Stimulated activated CD8-positive, alpha-beta memory T cell treated with anti-CD3 and anti-CD28 coated beads, Interleukin-12 subunit alpha, Interleukin-12 subunit beta, amount 100 ng/mL, for 1 hour (primary cell): ENCODE data around the gene CCDC40.

Experiments
- DNase-seq: peaks from one replicate; pipeline ENCODE4 v3.0.0-alpha.2; 2020; ENCODE audit warnings: low read depth

Gene CCDC40

DNA sequence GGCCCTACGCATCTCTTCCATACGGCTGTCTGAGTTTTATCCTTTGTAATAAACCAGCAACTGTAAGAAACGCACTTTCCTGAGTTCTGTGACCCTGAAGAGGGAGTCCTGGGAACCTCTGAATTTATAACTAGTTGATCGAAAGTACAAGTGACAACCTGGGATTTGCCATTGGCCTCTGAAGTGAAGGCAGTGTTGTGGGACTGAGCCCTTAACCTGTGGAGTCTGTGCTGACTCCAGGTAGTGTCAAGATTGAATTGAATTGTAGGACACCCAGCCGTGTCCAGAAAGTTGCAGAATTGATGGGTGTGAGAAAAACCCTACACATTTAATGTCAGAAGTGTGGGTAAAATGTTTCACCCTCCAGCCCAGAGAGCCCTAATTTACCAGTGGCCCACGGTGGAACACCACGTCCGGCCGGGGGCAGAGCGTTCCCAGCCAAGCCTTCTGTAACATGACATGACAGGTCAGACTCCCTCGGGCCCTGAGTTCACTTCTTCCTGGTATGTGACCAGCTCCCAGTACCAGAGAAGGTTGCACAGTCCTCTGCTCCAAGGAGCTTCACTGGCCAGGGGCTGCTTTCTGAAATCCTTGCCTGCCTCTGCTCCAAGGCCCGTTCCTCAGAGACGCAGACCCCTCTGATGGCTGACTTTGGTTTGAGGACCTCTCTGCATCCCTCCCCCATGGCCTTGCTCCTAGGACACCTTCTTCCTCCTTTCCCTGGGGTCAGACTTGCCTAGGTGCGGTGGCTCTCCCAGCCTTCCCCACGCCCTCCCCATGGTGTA, 66.4 kb downstream of the CCDC40 start:
- DNase-seq: no peak

DNA sequence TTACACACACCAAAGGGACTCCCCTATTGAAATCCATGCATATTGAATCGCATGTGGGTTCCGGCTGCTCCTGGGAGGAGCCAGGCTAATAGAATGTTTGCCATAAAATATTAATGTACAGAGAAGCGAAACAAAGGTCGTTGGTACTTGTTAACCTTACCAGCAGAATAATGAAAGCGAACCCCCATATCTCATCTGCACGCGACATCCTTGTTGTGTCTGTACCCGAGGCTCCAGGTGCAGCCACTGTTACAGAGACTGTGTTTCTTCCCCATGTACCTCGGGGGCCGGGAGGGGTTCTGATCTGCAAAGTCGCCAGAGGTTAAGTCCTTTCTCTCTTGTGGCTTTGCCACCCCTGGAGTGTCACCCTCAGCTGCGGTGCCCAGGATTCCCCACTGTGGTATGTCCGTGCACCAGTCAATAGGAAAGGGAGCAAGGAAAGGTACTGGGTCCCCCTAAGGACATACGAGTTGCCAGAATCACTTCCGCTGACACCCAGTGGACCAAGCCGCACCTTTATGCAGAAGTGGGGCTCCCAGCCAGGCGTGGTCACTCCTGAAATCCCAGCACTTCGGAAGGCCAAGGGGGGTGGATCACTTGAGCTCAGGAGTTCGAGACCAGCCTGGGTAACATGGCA, 67.1 kb downstream of the CCDC40 start:
- no peak for DNase-seq

DNA sequence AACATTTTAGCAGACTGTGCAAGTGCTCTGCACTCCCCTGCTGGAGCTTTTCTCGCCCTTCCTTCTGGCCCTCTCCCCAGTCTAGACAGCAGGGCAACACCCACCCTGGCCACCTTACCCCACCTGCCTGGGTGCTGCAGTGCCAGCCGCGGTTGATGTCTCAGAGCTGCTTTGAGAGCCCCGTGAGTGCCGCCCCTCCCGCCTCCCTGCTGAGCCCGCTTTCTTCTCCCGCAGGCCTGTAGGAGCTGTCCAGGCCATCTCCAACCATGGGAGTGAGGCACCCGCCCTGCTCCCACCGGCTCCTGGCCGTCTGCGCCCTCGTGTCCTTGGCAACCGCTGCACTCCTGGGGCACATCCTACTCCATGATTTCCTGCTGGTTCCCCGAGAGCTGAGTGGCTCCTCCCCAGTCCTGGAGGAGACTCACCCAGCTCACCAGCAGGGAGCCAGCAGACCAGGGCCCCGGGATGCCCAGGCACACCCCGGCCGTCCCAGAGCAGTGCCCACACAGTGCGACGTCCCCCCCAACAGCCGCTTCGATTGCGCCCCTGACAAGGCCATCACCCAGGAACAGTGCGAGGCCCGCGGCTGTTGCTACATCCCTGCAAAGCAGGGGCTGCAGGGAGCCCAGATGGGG, 68.0 kb downstream of the CCDC40 start:
- no peak for DNase-seq

DNA sequence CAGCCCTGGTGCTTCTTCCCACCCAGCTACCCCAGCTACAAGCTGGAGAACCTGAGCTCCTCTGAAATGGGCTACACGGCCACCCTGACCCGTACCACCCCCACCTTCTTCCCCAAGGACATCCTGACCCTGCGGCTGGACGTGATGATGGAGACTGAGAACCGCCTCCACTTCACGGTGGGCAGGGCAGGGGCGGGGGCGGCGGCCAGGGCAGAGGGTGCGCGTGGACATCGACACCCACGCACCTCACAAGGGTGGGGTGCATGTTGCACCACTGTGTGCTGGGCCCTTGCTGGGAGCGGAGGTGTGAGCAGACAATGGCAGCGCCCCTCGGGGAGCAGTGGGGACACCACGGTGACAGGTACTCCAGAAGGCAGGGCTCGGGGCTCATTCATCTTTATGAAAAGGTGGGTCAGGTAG, 68.5 kb downstream of the CCDC40 start:
- DNase-seq: no peak

DNA sequence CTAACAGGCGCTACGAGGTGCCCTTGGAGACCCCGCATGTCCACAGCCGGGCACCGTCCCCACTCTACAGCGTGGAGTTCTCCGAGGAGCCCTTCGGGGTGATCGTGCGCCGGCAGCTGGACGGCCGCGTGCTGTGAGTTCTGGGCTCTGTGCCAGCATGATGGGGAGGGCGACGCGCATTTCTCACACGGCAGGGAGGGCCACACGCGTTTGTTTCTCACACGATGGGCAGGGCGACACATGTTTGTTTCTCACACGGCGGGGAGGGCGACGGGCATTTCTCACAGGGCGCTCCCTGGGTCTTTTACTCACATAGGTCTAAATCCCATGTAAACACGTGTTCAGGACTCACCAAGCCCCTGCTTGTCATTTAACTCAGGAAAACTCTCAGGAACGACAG, 69.3 kb downstream of the CCDC40 start:
- no peak for DNase-seq

DNA sequence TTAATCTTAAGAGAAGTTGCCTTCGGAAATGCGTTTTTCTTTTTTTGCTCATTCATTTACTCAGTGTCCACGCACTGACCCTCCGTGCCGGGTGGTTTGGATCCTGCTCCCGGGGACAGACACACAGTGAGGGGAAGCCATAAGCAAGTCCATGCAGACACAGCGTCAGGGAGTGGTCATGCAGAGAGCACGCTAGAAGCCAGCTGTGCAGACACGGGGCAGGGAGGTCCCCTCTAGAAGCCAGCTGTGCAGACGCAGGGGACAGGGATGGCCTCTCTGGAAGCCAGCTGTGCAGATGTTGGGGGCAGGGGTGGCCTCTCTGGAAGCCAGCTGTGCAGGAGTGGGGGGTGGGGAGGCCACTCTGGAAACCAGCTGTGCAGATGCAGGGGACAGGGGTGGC, 69.7 kb downstream of the CCDC40 start:
- DNase-seq: no peak

DNA sequence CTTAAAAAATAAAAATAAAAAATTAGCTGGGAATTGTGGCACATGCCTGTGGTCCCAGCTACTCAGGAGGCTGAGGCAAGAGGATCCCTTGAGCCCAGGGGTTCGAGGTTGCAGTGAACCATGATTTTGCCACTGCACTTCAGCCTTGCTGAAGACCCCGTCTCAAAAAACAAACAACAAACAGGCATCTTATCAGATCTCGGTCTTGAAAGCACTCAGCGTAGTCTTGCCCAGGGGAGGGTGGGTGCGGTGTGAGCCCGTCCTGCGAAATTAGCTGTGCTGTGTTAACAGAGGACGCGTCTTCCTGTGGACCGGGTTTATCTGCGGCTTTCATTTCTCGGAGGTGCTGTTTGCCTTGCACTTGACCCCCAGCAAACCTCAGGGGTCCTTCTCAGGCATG, 70.3 kb downstream of the CCDC40 start:
- no peak for DNase-seq

DNA sequence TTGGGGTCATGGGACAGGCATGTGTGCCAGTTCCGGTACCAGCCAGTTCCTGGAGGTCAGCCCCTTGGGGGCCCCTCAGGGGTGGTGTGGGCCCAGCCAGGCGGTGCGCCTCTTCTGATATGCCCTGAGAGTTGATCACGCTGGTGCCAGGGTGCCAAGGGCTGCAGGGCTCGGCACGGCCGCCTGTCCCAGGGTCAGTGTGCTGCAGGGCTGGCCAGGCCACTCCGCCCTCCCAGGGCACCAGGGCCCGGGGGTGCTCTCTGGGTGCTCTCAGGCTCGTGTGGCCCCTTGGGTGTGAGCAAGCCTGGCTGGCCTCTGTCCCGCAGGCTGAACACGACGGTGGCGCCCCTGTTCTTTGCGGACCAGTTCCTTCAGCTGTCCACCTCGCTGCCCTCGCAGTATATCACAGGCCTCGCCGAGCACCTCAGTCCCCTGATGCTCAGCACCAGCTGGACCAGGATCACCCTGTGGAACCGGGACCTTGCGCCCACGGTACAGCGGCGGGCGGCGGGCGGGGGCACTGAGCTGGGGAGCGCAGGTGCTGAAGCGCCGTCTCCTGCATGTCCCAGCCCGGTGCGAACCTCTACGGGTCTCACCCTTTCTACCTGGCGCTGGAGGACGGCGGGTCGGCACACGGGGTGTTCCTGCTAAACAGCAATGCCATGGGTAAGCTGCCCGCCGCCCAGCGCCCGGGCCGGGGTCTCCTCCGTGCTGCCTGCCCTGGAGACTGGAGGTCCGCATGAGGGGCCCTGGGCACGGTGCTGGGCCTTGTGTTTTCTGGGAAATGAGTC, 71.0 kb downstream of the CCDC40 start:
- DNase-seq: no peak

DNA sequence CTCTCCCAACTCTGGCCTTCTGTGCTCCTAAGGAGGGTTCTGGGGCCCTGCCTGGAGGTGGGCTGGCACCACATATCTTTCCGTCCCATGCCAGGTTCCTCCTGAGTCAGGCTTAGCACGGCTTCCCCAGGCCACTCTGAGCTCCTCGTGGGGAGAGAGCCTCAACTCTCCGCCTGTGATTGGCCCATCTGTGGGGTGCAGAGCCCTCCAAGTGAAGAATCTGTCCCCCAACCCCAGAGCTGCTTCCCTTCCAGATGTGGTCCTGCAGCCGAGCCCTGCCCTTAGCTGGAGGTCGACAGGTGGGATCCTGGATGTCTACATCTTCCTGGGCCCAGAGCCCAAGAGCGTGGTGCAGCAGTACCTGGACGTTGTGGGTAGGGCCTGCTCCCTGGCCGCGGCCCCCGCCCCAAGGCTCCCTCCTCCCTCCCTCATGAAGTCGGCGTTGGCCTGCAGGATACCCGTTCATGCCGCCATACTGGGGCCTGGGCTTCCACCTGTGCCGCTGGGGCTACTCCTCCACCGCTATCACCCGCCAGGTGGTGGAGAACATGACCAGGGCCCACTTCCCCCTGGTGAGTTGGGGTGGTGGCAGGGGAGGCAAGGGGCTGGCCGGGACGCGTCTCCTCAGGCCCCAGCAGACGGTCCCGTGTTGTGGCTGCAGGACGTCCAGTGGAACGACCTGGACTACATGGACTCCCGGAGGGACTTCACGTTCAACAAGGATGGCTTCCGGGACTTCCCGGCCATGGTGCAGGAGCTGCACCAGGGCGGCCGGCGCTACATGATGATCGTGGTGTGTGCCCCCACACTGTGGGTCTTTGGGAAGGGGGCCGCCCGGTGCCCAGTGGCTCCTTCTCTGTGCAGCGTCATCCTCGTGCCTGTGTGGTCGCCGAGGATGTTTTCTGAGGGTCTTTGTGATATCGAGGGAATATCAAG, 71.9 kb downstream of the CCDC40 start:
- no peak for DNase-seq

DNA sequence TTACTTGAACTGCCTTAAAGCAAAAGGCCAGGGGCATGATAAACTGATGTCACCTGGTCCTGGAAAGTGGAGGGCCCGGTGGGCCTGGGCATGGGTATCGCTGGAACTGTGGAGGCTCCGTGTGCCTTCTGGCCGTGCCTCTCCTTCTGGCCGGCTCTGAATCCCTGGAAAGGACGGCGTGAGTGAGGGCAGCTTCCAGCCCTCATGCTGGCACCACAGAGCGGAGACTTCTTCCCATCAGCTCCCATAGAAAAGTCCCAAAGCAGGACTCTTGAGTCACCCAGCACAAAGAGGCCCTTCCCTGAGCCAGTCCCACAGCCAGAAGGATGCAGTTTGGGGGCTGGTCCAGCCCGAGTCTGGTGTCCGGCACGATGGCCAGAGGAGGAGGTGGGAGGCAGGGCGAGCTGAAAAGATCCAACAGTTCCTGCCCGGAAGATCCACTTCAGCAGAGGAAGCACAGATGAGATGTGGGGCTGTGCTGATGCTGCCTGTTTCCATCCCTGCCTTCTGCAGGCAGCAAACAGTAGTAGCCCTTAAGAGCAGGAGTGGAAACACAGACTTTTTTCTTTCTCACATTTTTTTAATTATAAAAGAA, 72.7 kb downstream of the CCDC40 start:
- no peak for DNase-seq

DNA sequence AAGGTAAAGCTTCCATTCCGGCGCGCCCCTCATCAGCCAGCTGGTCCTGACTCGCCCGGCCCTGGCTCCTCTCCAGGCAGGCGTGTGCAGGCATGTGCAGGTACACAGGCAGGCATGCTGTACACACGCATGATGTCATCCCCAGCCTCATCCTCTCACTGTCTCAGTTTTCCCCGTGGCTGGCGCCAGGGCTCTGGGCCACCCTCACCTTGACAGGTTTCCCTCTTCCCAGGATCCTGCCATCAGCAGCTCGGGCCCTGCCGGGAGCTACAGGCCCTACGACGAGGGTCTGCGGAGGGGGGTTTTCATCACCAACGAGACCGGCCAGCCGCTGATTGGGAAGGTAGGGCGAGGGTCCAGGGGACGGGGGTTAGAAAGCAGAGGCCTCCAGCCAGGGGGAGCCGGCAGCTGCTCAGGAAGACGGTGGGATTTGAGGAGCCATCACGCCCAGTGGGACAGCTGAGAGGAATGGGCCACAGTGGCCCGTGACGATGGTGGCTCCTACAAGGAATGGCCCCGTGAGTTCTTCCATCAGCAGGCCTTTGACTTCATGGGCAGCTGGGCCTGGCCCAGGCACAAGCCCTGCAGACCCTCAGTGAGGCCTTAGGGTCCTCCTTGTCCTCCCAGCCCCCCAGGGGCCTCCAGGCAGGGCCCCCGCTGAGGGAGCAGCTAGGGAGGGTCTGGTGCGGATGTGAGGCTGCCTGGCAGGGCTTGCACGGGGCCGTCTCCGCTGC, 73.4 kb downstream of the CCDC40 start:
- no peak for DNase-seq

DNA sequence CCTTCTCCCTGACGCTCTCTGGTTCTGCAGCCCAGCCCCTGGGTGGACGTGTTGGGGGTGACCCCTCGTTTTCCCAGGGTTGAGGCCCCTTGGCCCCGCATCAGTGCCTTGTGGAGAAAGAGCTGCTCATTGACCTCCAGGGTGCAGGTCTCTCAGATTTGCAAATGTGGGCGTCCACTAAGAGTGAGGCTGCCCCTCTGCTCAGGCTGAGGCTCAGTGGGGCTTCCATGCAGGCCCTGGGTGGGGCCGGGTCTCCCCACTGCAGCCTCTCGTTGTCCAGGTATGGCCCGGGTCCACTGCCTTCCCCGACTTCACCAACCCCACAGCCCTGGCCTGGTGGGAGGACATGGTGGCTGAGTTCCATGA, 74.0 kb downstream of the CCDC40 start:
- DNase-seq: no peak

DNA sequence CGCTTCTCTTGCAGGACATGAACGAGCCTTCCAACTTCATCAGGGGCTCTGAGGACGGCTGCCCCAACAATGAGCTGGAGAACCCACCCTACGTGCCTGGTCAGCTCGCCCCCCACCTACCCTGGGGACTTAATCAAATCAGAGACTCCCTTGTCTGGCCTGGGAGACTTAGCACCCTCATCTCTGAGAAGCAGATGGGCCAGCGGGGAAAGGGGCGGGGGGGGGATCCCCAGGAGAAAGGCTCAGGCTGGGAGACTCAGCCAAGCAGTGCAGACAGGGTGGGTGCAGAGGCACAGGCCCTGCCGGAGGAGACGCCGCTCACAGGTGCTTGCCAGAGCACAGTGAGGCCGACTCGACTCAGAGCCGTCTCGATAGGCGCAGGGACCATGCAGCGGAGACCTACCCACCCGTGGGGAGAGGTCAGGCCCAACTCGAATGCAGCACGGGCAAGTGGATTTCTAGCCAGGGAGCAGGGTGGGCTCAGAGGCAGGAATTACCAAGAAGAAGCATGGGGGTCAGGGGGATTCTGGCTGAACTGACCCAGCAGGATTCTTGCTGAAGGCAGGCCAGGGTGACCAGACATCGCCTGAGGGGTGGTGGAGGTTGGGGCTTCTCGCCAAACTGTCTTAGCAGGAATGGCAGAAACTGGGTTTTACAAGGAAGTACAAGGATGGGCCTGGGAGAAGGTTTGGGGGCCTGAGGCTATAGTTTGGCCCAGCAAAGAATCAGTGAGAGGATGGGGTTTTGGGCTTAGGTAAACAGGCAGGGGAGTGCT, 74.7 kb downstream of the CCDC40 start:
- no peak for DNase-seq

DNA sequence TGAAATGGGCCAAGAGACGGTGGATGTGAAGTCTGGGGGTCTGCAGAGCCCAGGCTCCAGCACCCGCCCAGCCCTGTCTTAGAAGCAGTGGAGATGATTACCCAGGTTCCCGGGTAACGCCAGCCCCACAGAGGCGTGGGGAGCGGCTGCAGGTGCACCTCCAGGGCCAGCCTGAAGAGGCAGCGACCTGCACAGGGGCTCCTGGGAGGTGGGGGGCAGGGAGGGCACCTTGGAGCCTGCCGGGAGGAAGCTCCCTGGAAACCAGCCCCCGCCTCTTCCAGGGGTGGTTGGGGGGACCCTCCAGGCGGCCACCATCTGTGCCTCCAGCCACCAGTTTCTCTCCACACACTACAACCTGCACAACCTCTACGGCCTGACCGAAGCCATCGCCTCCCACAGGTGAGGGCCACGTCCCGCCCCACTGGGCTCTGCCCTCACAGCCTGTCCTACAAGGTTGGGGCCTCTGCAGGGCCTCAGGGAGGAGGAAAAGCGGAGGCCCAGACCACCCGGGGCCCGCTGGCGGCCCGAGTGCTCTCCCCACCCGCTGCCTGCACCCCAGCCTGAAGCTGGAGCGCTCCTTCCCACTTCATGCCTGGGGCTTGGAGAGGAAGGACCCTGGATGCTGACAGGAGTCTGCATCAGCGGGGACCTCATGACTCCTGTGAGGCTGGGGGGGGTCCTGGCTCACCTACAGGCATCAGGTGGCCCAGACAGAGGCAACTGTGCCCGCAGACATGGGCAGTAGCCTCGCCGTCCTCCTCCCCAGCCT, 75.4 kb downstream of the CCDC40 start:
- DNase-seq: no peak

DNA sequence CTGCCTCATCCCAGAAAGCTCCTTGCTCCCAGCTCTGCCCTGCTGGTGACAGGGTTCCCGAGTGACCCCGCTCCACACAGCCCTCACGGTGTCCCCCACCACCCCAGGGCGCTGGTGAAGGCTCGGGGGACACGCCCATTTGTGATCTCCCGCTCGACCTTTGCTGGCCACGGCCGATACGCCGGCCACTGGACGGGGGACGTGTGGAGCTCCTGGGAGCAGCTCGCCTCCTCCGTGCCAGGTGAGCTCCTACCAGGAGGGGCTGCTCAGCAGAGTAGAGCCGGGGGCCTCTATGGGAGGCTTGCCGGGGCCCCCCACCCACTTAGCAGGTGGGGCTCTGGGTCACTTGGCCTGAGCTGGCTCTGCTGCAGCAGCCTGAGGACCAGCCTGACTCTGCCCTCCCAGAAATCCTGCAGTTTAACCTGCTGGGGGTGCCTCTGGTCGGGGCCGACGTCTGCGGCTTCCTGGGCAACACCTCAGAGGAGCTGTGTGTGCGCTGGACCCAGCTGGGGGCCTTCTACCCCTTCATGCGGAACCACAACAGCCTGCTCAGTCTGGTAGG, 76.1 kb downstream of the CCDC40 start:
- no peak for DNase-seq

DNA sequence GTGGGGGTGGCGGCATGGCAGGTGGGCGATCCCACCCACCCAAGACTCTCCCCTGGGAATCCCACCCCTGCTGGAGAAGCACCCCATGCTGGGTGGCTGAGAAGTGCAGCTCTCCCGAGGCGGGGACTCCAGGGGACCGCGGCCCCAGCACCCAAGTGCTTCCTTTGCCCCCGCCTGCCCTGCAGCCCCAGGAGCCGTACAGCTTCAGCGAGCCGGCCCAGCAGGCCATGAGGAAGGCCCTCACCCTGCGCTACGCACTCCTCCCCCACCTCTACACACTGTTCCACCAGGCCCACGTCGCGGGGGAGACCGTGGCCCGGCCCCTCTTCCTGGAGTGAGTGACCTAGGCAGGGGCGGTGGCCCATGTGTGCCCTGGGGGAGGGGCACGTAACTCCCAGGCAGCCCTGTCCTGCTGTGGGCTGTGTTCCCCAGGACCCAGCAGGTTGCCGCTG, 76.6 kb downstream of the CCDC40 start:
- no peak for DNase-seq

DNA sequence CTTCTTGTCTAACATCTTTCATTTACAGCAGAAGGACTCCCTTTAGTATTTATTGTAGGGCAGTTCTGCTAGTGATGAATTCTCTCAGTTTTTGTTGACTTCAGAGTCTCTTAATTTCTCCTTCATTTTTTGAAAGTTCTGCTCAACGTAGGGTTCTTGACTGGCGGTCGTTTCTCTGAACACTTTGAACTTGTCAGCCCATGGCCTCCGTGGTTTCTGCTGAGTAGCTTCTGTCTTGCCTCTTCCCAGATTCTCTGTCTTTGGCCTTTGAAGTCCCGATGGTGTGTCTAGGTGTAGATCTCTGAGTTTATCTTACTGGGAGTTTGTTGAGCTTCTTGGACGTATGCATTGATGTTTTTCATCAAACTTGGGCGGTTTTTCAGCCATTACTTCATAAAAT, 78.3 kb downstream of the CCDC40 start:
- DNase-seq: no peak

DNA sequence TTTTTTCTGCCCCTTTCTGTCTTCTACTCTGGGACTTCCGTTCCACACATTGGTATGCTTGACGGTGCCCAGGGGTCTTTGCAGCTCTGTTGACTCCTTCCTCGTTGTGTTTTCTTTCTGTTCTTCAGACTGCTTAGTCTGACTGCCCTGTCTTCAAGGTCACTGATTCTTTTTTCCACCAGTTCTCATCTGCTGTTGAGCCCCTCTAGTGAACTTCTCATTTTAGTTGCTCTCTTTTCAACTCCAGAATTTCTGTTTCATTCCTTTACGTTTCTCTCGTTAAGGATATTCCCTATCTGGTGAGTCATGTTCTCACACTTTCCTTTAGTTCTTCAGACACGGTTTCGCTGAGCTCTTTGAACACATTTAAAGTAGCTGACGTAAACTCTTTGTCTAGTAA, 78.7 kb downstream of the CCDC40 start:
- DNase-seq: no peak
